GM18499 (cell line): Measurements from ENCODE around the gene MSI2.

Experiments
- ATAC-seq: cut with Tn5 transposase; IDR thresholded peaks from one replicate; pipeline ENCODE4 v1.9.1; 2021; ENCODE audit warnings: moderate number of reproducible peaks; ENCODE audit not compliant: insufficient read depth, unreplicated experiment

Gene MSI2

DNA sequence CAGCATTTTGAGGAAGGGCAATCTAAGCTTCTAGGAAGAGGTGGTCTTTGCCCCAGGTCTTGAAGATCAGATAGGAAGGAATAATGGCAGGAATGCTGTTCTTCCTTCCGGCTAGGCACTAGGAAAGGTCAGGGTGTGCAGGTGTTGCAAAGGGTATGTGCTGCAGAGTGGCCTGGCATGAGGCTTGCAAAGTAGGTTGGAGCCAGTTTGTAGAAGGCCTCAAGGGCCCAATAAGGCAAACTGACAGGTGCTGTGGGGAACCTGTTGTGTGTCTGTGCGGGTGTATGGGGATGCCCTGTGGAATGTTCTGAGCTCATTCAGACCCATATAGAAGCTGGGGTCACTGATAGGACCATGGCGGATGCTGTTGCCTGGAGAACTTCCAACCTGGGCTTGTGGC is 12.7 kb downstream of the MSI2 start:
- no peak for ATAC-seq

- no peak for ATAC-seq
Measured at GRCh38 chr17:57269598-57270255, 13.4 kb downstream of the MSI2 start.

- ATAC-seq, result no peak
Measured at GRCh38 chr17:57270801-57271245, 14.5 kb downstream of the MSI2 start.

- no peak for ATAC-seq
Measured at GRCh38 chr17:57271821-57272220, 15.5 kb downstream of the MSI2 start.

DNA sequence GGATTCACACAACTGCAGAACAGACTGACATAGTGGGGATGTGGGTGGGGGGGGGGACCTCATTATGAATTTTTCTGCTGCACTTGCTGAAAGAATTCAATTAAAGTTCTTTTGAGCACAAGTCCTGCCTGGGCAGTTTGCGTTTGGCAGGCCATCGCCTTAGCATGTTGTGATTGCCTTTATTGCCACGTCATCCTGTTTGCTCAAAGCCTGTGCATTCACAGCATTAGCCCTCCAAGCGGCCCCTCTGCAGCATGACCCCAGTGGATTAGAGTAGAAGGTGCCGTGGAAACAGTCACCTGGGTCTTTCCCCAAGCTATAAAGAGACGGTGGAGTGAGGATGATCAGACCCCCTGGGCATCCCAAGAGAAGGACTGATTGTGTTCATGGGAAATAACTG is 17.2 kb downstream of the MSI2 start:
- ATAC-seq, result no peak

GRCh38 chr17:57274162-57274561 is 17.8 kb downstream of the MSI2 start:
- ATAC-seq, result no peak

GRCh38 chr17:57275071-57275764 is 18.9 kb downstream of the MSI2 start:
- no peak for ATAC-seq

DNA sequence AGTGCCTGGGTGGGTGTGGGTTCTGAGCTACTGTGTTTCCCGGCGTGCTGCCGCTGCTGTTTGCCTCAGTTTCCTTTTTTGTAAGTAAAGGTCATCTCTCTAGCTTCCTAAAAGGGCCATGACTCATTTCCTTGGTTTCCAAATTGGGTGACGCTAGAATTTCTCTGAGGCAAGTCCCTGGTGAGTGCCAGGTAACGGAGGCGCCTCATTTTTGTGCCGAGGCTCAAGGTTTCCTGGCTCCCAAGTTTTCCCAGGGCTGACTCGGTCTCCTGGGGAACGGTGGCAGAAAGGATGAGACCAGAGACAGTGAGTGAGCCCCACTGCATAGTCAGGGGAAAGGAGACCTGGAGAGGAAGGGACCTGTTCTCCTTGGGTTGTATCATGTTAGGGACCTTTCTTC is 20.3 kb downstream of the MSI2 start:
- ATAC-seq, result no peak

DNA sequence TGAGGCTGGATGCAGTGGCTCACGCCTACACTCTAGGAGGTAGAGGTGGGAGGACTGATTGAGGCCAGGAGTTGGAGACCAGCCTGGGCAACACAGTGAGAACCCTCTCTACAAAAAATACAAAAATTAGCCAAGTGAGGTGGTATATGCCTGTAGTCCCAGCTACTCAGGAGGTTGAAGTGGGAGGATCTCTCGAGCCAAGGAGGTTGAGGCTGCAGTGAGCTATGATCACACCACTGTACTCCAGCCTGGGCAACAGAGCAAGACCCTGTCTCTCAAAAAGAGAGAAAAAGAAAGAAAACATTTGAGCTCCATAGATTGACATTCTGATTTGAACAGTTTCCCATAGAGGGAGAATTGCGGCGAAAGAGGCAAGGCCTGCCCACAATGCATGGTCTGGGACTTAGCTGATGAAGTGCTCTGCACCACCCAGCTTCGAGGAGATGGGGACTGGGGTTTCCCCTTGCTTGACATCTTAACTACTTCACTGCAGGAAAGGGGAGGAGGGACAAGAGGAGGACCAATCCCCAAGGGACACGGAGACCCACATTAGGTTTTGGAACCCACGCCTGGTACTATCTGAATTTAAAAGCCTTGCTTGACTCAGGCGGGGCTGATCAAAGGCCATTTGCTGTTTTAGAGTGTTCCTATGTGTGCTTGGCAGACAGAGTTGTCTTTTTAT is 21.7 kb downstream of the MSI2 start:
- ATAC-seq, result no peak

DNA sequence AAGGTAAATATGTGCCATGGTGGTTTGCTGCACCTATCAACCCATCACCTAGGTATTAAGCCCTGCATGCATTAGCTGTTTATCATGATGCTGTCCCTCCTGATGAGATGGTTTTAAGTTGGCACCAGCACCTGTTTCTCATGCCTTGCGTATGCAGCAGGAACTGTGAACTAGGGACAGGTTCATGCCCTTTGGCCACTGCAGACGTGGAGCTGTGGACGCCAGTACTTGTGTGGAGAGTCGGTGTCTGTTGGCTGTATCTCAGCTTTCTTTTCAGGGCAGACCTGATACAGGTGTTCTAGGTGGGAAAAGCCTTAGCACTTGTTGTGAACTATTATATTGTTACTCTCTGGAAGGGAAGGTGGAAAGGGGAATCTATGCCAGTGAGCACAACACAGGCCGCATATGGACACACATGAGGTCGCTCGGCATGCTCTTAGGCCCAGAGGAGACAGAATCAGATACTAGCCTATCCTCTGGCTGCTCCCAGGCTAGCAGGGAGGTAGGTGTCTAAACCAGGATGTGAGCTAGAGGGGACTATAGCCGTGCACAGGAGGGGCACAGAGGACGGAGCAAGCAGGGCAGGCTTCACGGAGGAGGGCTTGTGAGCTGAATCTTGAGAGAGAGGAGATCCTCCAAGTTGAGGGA is 22.5 kb downstream of the MSI2 start:
- ATAC-seq, result no peak

DNA sequence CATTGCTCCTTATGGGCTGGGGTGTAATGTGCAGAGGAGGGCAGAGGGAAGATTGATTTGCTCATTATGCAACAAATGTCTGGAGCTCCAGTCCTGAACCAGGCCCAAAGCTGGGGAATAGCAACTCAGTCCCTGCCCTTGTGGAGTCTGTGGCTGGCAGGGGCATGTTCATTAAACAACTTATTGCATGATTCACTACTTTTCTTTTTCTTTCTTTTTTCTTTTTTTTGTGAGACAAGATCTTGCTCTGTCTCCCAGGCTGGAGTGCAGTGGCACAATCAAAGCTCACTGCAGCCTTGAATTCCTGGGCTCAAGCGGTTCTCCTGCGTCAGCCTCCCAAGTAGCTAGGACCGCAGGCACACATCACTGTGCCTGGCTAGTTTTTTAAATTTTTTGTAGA is 23.1 kb downstream of the MSI2 start:
- no peak for ATAC-seq

- no peak for ATAC-seq
Measured at GRCh38 chr17:57281887-57282286, 25.6 kb downstream of the MSI2 start.

DNA sequence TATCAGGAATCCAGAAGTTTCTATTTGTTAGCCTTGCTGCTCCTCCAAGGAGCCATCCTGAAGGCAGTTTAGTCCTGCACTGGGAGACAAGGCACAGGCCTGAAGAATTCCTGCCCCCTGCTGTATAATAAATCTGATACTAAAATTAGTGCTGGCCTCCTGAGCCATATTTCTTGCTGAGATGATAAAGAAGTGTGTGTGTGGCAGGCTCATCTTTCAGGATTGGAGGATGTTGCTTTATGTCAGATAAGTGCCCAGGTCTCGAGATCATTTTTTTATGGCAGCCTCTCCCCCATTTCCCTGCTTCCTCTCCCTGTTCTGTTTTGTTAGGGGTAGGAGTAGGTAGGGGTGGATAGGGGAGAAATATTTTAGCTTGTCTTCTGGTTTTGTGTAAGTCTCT is 26.0 kb downstream of the MSI2 start:
- ATAC-seq, result no peak

DNA sequence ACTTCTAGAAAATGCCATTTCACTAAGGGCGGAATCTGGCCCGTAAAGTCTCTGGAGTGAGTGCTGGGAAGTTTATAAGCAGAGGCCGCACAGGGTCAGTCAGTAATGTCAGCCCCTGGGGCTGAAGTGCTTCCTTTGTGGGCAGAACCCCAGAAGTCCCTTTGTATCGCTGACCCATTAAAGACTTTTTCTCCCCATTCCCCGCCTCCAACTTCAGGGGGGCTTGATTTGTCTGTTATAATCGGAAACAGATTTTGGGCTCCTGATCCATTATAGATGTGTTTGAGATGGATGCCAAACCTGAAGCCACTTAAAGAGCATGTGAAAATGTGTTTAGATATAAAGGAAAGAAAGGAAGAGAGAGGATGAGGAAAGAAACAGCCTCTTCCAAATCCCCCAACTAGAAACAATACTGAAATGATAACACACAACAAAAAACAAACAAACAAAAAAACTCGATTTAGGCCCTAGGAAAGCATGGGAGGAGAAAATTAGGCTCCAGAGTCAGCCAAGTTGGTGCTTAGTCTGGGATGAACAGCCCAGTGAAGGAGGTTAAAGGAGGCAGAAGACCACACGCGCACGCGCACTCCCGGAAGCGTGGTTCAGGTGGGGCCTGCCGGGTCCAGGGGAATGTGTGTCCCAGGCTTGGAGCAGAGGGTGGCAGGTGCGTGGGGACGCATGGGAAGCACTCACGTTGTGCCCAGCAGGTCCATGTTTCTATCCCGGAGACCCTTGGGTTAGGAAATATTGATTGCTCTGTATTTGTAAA is 27.1 kb downstream of the MSI2 start:
- no peak for ATAC-seq

GRCh38 chr17:57284583-57284982 is 28.3 kb downstream of the MSI2 start:
- no peak for ATAC-seq

DNA sequence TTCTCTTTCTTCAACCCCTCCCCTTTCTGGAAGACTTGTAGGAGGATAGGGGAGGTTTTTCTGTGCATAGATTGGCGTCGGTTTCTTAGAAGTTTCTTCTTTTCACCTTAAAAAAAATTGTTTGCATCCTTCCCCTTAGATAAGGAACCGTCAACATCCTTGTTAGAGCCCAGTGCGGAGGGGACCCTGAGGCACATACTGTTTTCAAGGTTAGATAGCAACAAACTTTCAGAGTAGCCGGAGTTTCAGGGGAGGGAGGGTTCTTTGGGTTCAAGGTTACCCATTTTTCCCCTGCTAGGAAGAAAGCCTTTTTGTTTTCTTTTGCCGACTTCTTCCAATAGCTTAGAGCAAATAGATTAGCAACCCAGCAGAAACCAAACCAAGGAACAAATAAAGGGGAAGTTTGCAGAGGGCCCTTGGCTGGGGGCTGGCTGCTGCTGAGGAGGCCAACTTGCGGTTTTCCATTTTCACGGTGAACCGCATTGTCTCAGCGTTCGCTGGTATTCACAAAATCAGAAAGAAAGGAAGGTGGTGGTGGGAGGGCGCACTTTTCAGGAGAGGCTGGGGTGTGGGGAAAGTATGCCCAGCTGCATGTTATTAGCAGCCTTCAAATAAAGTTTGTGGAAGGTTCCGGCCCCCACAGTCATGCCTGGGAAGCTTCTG is 28.8 kb downstream of the MSI2 start:
- no peak for ATAC-seq

GRCh38 chr17:57285701-57286100 is 29.4 kb downstream of the MSI2 start:
- no peak for ATAC-seq

- no peak for ATAC-seq
Measured at GRCh38 chr17:57286399-57287105, 30.2 kb downstream of the MSI2 start.

DNA sequence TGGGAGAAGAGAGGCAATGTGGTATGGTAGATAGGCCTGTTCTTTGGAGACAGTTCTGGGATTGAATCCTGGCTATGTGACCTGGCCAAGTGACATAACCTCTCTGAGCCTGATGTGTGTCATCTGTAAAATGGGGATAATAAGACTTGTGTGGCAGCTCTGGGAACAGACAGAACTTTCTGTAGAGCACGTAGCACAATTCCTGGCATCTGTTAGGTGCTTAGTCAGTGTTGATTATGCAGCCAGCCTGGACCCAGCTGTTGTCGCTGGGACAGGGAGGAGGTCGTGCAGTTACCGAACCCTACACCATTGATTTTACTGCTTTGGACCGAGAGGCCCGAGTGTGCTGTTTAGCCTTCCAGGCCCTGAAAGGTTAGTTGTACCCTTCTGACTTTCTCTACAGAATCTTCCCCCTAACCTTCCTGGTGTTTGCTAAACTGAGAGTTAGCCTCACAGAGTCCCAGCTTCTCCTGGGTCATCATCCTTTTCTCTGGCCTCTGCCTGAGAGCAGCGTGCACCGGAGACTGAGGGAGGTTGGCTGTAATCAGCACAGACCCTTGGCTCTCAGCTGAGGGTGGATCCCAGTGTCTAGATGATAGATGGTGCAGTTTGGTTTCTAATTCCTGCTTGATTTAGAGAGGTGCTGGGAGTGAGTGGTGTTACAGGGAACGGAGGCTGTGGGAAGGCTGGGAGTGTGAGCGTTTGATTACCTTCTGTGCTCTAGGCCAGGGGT is 31.9 kb downstream of the MSI2 start:
- ATAC-seq, result no peak
